ENCODE data around the gene PVR.

Gene PVR

GRCh38 chr19:44614313-44614712 is 29.4 kb upstream of the PVR start:
- Histone ChIP-seq H3K36me3 (ENCODE audit: control insufficient read depth in 2 of 2, insufficient read depth in 1 of 2, low read length in 2 of 2) (no peaks in the 10 kb centered on the region), H3K4me1 (ENCODE audit: control insufficient read depth, insufficient read depth, low read length) (no peaks in the 10 kb centered on the region), H3K4me3 (ENCODE audit: low read depth, low read length) (no peak overlapping the region), H3K9me3 (ENCODE audit: control insufficient read depth, insufficient read depth, low read depth, low read length) (no peaks in the 10 kb centered on the region), H3K27ac (ENCODE audit: extremely low read depth, low read depth, low read length) (no peak overlapping the region)
- CTCF ChIA-PET = interaction anchor here (1.5 kb wide), 1 partner anchor 32 kb away, joined by 5 read pairs; no protein-coding TSS in a partner anchor
- TF ChIP-seq ZNF624 (tag by site-specific recombination; IDR thresholded peaks at IDR 0.05) (no peak), ZNF354C (tag by site-specific recombination; IDR thresholded peaks at IDR 0.05; ENCODE audit: borderline replicate concordance, low read depth) (no peak), TRIM28 (IDR thresholded peaks at IDR 0.05; ENCODE audit: borderline replicate concordance, low read length) (no peak), ZNF776 (tag by site-specific recombination; IDR thresholded peaks at IDR 0.05; ENCODE audit: borderline replicate concordance) (no peak), ZNF843 (tag by site-specific recombination; IDR thresholded peaks at IDR 0.05) (no peak), REST (tag by site-specific recombination; IDR thresholded peaks at IDR 0.05) (no peak), ZFP37 (tag by site-specific recombination; IDR thresholded peaks at IDR 0.05) (no peak), ZNF639 (tag by site-specific recombination; IDR thresholded peaks at IDR 0.05) (no peak), ZBTB10 (tag by site-specific recombination; IDR thresholded peaks at IDR 0.05) (no peak), ZNF560 (tag by site-specific recombination; IDR thresholded peaks at IDR 0.05; ENCODE audit: borderline replicate concordance) (no peak), ZNF366 (tag by site-specific recombination; conservative IDR thresholded peaks at IDR 0.05) (no peak), ZNF660 (tag by site-specific recombination; IDR thresholded peaks at IDR 0.05) (no peak), ZNF571 (tag by site-specific recombination; IDR thresholded peaks at IDR 0.05) (no peak), PBX3 (CRISPR knock-in tag; IDR thresholded peaks at IDR 0.05) (no peak), ZNF10 (tag by site-specific recombination; IDR thresholded peaks at IDR 0.05) (no peak), ZNF214 (tag by site-specific recombination; IDR thresholded peaks at IDR 0.05; ENCODE audit: borderline replicate concordance) (no peak), ZBTB8A (tag by site-specific recombination; IDR thresholded peaks at IDR 0.05) (no peak), IKZF3 (tag by site-specific recombination; IDR thresholded peaks at IDR 0.05) (no peak), ZNF513 (tag by site-specific recombination; IDR thresholded peaks at IDR 0.05) (no peak), REPIN1 (tag by site-specific recombination; IDR thresholded peaks at IDR 0.05; ENCODE audit: low read depth) (no peak)
- POLR2A ChIA-PET = no interaction called here

Data from HEK293 (cell line).